Parathyroid adenoma (tissue), 2 donors: ENCODE results near the gene RAP1GAP.

Experiments
- H2AFZ ChIP-seq: fragments of 300-600 bp; sonication (generic); one replicate; pipeline ENCODE4 v1.7.0; 2017; ENCODE audit warnings: antibody characterized with exemption, mild to moderate bottlenecking
- H3K27ac ChIP-seq: fragments of 300-600 bp; sonication (generic); one replicate; pipeline ENCODE4 v1.7.0; 2017
- H3K27me3 ChIP-seq: fragments of 300-600 bp; sonication (generic); one replicate; pipeline ENCODE4 v1.7.0; 2017; ENCODE audit warnings: low read length; ENCODE audit not compliant: control insufficient read depth, insufficient read depth
- H3K36me3 ChIP-seq: fragments of 300-600 bp; sonication (generic); one replicate; pipeline ENCODE4 v1.7.0; 2017; ENCODE audit warnings: low read length; ENCODE audit not compliant: control insufficient read depth, insufficient read depth
- H3K4me1 ChIP-seq: fragments of 300-600 bp; sonication (generic); one replicate; pipeline ENCODE4 v1.7.0; 2017; ENCODE audit warnings: control low read depth
- H3K4me2 ChIP-seq: fragments of 300-600 bp; sonication (generic); one replicate; pipeline ENCODE4 v1.7.0; 2017; ENCODE audit warnings: low read length
- H3K4me3 ChIP-seq: fragments of 300-600 bp; sonication (generic); one replicate; pipeline ENCODE4 v1.7.0; 2017; ENCODE audit warnings: low read depth, low read length
- H3K79me2 ChIP-seq: fragments of 300-600 bp; sonication (generic); one replicate; pipeline ENCODE4 v1.7.0; 2017; ENCODE audit warnings: control low read depth
- H3K9ac ChIP-seq: fragments of 300-600 bp; sonication (generic); one replicate; pipeline ENCODE4 v1.7.0; 2017; ENCODE audit warnings: mild to moderate bottlenecking
- H3K9me3 ChIP-seq: fragments of 300-600 bp; sonication (generic); one replicate; pipeline ENCODE4 v1.7.0; 2017; ENCODE audit warnings: low read length; ENCODE audit not compliant: control insufficient read depth
- CTCF ChIP-seq: fragments of 300-600 bp; sonication (generic); IDR thresholded peaks from one replicate; pipeline ENCODE4 v1.7.0; 2017; ENCODE audit warnings: antibody characterized with exemption, mild to moderate bottlenecking
- donor health status: primary hyperparathyroidism.

Gene RAP1GAP

DNA sequence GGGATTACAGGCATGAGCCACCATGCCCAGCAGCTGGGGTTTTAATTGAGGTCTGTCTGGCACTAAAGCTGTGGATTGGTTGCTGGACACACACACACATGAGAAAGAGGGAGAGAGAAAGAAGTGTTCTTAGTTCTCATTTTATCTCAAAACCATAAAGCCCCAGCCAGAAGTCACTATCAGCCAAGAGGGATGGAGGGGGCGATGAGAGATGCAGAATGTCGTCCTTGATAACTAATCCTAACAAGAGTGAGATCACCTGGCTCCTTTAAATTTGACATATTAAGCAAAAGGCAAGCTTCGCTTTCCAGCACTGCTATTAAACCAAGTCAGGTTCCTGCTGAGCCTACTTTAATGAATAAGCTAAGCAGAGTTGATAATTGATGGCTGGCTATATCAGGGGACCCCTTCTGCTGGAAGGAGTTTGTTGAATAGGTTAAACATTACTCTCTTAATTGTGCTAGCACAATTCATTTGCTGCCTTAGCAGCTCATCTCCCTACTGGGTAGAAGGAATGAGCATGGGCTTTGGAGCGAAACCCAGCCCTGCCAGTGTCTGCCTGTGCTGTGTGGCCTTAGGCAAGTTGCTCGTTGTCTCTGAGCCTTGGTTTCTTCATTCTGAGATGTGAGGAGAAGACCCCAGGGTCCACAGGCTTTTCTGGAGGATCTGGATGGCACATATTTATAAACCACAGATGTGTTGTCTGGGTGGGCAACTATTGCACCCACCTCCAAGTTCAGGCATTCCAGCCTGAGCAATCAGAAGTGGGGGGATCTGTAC, 109.2 kb downstream of the RAP1GAP start:
- Histone ChIP-seq H3K79me2 (no peaks in the 10 kb centered on the region), H3K4me3 (no peak overlapping the region), H3K4me2 (no peak overlapping the region), H3K36me3 (no peaks in the 10 kb centered on the region), H3K9ac (no peak overlapping the region), H2AFZ (no peak overlapping the region), H3K27me3 (no peaks in the 10 kb centered on the region), H3K27ac (no peak overlapping the region), H3K9me3 (no peaks in the 10 kb centered on the region), H3K4me1 (no peaks in the 10 kb centered on the region)
- no peak for TF ChIP-seq CTCF

- Histone ChIP-seq H3K27ac (no peak overlapping the region), H3K4me1 (no peaks in the 10 kb centered on the region), H3K9me3 (no peaks in the 10 kb centered on the region), H3K4me2 (no peak overlapping the region), H3K4me3 (no peak overlapping the region), H3K27me3 (no peaks in the 10 kb centered on the region), H3K79me2 (no peaks in the 10 kb centered on the region), H2AFZ (no peak overlapping the region), H3K9ac (no peak overlapping the region), H3K36me3 (no peaks in the 10 kb centered on the region)
- no peak for TF ChIP-seq CTCF
Observed at GRCh38 chr1:21553116-21553926, 115.8 kb downstream of the RAP1GAP start.

GRCh38 chr1:21552715-21553114, 116.4 kb downstream of the RAP1GAP start:
- H3K9me3 ChIP-seq = no peaks in the 10 kb centered on the region
- H3K27ac ChIP-seq = no peak overlapping the region

DNA sequence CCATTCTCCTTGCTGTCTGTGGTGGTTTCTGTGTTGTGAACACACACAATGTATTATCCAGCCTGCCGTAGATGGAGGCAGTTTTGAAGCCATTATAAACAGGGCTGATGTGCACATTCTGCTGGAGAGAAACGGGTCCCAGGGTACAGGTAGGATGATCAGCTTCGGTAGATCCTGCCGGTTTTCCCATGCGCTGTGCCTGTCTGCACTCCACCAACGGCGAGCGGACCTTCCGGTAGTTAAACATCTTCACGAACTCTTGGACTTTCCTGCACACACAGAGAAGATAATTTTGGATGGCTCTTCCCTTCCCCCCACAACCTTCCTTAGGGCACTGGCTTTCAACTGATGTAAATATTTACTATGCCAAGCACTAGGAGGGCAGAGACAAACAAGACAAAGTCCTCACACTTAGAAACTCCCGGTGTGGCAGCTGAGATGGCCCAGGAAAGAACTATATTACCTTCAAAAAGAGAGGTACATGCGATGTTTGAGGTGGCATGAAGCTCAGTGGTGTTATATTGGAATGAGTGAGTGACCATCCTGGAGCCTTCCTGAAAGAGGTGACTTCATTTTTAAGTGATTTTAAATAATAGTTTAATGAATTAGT, 118.2 kb downstream of the RAP1GAP start:
- Histone ChIP-seq H3K9me3 (no peaks in the 10 kb centered on the region), H3K79me2 (no peaks in the 10 kb centered on the region), H3K4me1 (no peaks in the 10 kb centered on the region), H3K4me2 (no peak overlapping the region), H3K9ac (no peak overlapping the region), H3K27me3 (no peaks in the 10 kb centered on the region), H3K36me3 (no peaks in the 10 kb centered on the region), H3K27ac (no peak overlapping the region), H2AFZ (no peak overlapping the region), H3K4me3 (no peak overlapping the region)
- TF ChIP-seq CTCF = no peak

More at GRCh38 chr1:21552715-21553114, 116.4 kb downstream of the RAP1GAP start:
- H3K79me2 ChIP-seq = no peaks in the 10 kb centered on the region
- H3K27me3 ChIP-seq = no peaks in the 10 kb centered on the region
- no peak overlapping the region for H3K4me3 ChIP-seq
- no peaks in the 10 kb centered on the region for H3K4me1 ChIP-seq
- no peak for TF ChIP-seq CTCF
- H3K4me2 ChIP-seq = no peak overlapping the region
- H3K36me3 ChIP-seq = no peaks in the 10 kb centered on the region
- H3K9ac ChIP-seq = no peak overlapping the region
- H2AFZ ChIP-seq = no peak overlapping the region
